Cardiac fibroblast (primary cell): ENCODE measurements around the gene PTPRU.

Source experiments
- DNase-seq, 2 donors: peaks; one replicate each; pipeline versions ENCODE4 v3.0.0 to v3.0.0-alpha.2; 2010; ENCODE audit warnings: low read depth in 2 of 2
- H3K4me3 ChIP-seq, 2 donors: replicated peaks in 1 of 2; 1 replicate in 1 of 2; 2 replicates in 1 of 2; pipeline ENCODE4 v1.5.1; 2011; ENCODE audit warnings: low read depth in 2 of 2, low read length in 2 of 2, mild to moderate bottlenecking in 2 of 2, moderate library complexity in 1 of 2
- CTCF ChIP-seq: IDR thresholded peaks from one replicate; pipeline ENCODE4 v1.5.1; 2011; ENCODE audit warnings: low read depth, mild to moderate bottlenecking, low read length, inconsistent platforms

The PTPRU gene

GRCh38 chr1:29284286-29284960 lies 48.1 kb downstream of the PTPRU start:
- no peak overlapping the region for H3K4me3 ChIP-seq
- TF ChIP-seq CTCF: no peak
- DNase-seq: no peak

GRCh38 chr1:29284961-29285560 lies 48.7 kb downstream of the PTPRU start:
- no peak for TF ChIP-seq CTCF
- no peak overlapping the region for H3K4me3 ChIP-seq
- DNase-seq: no peak

GRCh38 chr1:29285771-29286170 lies 49.4 kb downstream of the PTPRU start:
- no peak overlapping the region for H3K4me3 ChIP-seq
- no peak for TF ChIP-seq CTCF
- no peak for DNase-seq

GRCh38 chr1:29286194-29286767 lies 50.0 kb downstream of the PTPRU start:
- no peak overlapping the region for H3K4me3 ChIP-seq
- no peak for DNase-seq
- no peak for TF ChIP-seq CTCF

GRCh38 chr1:29289493-29289892 lies 53.2 kb downstream of the PTPRU start:
- DNase-seq: no peak
- no peak for TF ChIP-seq CTCF
- H3K4me3 ChIP-seq: no peak overlapping the region

- DNase-seq: peak in 1 of 2 donors; percentile 22
- no peak for TF ChIP-seq CTCF
Observed at GRCh38 chr1:29290414-29290985, 54.2 kb downstream of the PTPRU start.

More at GRCh38 chr1:29290414-29290985, 54.2 kb downstream of the PTPRU start:
- no peak overlapping the region for H3K4me3 ChIP-seq
